ENCODE data around the gene RTN4RL2. TPM values are rescaled to one million over a fixed set of nuclear protein-coding genes. Genes with fewer than 3 reads are reported as not detected.
A peak's percentile ranks its signal among the peaks of the same experiment; 100 is the strongest.

Gene RTN4RL2
- total RNA-seq, 2 donors from 2014 or later = 0.97 to 1.5 TPM

DNA sequence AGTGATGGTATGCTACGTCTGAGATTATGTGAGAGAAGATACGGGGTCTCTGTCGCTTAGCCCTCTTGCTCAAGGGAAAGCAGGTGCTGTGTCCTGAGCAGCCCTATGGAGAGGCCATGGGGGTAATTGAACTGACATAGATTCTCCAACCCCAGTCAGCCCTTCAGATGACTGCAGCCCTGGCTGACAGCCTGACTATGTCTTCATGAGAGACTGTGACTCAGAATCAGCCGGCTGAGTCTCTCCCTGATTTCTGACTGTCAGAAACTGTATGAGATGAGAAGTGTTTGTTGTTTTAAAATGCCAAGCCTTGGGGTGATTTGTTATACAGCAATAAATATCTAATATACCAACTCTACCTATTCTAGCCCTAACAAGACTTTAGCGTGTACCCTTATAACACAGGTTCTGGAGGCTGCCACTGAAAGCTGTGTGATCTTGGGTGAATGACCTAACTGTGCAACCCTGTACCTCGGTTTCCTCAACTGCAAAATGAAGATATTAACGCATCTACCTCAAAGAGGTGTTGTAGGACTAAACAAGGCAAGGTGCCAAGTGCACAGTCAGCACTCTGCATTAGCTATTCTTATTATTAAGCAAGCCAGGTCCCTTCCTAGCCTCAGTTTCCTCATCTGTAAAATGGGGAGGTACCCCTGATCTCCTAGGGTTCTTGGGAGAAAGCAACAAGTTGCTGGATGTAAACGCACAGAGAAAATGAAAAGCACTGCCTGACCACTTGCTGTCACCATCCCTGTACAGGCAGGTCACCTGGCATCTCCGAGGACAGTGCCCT is 30.3 kb downstream of the RTN4RL2 start:
- H3K27ac Mint-ChIP-seq = no peak overlapping the region
- no peaks in the 10 kb centered on the region for H3K27me3 Mint-ChIP-seq (ENCODE audit: insufficient read depth)
- Histone ChIP-seq H3K4me3 (ENCODE audit: low read length) (no peak overlapping the region), H3K27ac (ENCODE audit: low read depth, low read length) (no peak overlapping the region), H3K9me3 (ENCODE audit: control insufficient read depth, low read length) (no peaks in the 10 kb centered on the region), H3K9ac (ENCODE audit: extremely low read depth, low read length, poor library complexity, severe bottlenecking) (no peak overlapping the region), H3K36me3 (ENCODE audit: control insufficient read depth, insufficient read depth, low read length) (no peaks in the 10 kb centered on the region), H3K27me3 (ENCODE audit: control insufficient read depth, insufficient read depth, low read length, poor library complexity, severe bottlenecking) (no peaks in the 10 kb centered on the region), H3K4me1 (ENCODE audit: control insufficient read depth, insufficient read depth, low read length) (no peaks in the 10 kb centered on the region)
- 94 to 98% methylated on average over 5 to 9 of the region's 9 CpGs for WGBS, 2 experiments (ENCODE audit: insufficient coverage in 1 of 2, insufficient read length in 1 of 2)
- H3K4me1 Mint-ChIP-seq = peaks cover 3% of the 10 kb centered on the region
- no peaks in the 10 kb centered on the region for H3K9me3 Mint-ChIP-seq
- TF ChIP-seq, protein P1, sequence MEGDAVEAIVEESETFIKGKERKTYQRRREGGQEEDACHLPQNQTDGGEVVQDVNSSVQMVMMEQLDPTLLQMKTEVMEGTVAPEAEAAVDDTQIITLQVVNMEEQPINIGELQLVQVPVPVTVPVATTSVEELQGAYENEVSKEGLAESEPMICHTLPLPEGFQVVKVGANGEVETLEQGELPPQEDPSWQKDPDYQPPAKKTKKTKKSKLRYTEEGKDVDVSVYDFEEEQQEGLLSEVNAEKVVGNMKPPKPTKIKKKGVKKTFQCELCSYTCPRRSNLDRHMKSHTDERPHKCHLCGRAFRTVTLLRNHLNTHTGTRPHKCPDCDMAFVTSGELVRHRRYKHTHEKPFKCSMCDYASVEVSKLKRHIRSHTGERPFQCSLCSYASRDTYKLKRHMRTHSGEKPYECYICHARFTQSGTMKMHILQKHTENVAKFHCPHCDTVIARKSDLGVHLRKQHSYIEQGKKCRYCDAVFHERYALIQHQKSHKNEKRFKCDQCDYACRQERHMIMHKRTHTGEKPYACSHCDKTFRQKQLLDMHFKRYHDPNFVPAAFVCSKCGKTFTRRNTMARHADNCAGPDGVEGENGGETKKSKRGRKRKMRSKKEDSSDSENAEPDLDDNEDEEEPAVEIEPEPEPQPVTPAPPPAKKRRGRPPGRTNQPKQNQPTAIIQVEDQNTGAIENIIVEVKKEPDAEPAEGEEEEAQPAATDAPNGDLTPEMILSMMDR (conservative IDR thresholded peaks at IDR 0.05) = no peak
- peaks cover 3% of the 10 kb centered on the region for H3K36me3 Mint-ChIP-seq (ENCODE audit: low read depth)
- no peak overlapping the region for H3K4me3 Mint-ChIP-seq
- no peak for DNase-seq

DNA sequence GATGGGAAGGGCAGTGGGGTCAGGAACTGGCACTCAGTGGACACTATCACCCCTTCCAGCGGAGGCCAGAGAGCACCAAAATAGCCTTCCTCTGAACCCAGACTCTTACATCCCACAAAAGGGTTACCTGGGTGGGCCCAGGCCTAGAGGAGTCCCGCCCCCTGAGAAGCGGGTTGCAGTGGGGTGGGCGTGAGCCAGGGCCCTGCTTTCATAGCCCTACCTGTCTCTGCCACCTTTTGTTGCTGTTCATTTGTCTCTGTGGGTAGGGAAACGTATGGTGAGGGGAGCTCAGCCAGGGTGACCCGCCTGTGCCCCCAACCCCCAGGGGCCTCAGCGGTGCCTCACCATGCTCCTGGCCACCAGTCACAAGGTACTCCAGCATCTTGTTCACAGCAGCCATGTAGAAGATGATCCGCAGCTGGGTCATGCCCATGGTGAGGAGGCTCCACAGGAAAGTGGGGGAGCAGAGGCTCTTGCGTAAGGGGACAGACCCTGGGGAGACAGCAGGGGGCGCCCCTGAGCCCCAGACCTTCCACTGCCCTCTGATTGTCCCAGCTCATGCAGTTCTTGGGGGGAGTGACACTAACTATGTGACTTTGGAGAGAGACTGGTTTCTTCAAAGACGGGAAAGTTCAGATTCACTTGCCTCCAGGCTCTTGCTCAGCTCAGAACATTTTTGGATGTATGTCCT is 31.2 kb downstream of the RTN4RL2 start:
- no peaks in the 10 kb centered on the region for H3K4me1 ChIP-seq (ENCODE audit: control insufficient read depth, insufficient read depth, low read length)
- H3K9me3 ChIP-seq (ENCODE audit: control insufficient read depth, low read length) = no peaks in the 10 kb centered on the region
- H3K27ac Mint-ChIP-seq = no peak overlapping the region
- no peaks in the 10 kb centered on the region for H3K9me3 Mint-ChIP-seq
- no peaks in the 10 kb centered on the region for H3K27me3 Mint-ChIP-seq (ENCODE audit: insufficient read depth)
- no peak overlapping the region for H3K4me3 ChIP-seq (ENCODE audit: low read length)
- H3K36me3 Mint-ChIP-seq (ENCODE audit: low read depth) = peaks cover 8% of the 10 kb centered on the region
- H3K9ac ChIP-seq (ENCODE audit: extremely low read depth, low read length, poor library complexity, severe bottlenecking) = no peak overlapping the region
- WGBS, 2 experiments (ENCODE audit: insufficient coverage in 1 of 2, insufficient read length in 1 of 2) = 74 to 84% methylated on average over 4 to 11 of the region's 11 CpGs
- TF ChIP-seq, protein P1 (conservative IDR thresholded peaks at IDR 0.05) = peak; percentile 90
- H3K4me3 Mint-ChIP-seq = no peak overlapping the region
- peak; percentile 91 for DNase-seq
- no peaks in the 10 kb centered on the region for H3K27me3 ChIP-seq (ENCODE audit: control insufficient read depth, insufficient read depth, low read length, poor library complexity, severe bottlenecking)
- H3K4me1 Mint-ChIP-seq = peaks cover 6% of the 10 kb centered on the region
- no peak overlapping the region for H3K27ac ChIP-seq (ENCODE audit: low read depth, low read length)
- no peaks in the 10 kb centered on the region for H3K36me3 ChIP-seq (ENCODE audit: control insufficient read depth, insufficient read depth, low read length)

DNA sequence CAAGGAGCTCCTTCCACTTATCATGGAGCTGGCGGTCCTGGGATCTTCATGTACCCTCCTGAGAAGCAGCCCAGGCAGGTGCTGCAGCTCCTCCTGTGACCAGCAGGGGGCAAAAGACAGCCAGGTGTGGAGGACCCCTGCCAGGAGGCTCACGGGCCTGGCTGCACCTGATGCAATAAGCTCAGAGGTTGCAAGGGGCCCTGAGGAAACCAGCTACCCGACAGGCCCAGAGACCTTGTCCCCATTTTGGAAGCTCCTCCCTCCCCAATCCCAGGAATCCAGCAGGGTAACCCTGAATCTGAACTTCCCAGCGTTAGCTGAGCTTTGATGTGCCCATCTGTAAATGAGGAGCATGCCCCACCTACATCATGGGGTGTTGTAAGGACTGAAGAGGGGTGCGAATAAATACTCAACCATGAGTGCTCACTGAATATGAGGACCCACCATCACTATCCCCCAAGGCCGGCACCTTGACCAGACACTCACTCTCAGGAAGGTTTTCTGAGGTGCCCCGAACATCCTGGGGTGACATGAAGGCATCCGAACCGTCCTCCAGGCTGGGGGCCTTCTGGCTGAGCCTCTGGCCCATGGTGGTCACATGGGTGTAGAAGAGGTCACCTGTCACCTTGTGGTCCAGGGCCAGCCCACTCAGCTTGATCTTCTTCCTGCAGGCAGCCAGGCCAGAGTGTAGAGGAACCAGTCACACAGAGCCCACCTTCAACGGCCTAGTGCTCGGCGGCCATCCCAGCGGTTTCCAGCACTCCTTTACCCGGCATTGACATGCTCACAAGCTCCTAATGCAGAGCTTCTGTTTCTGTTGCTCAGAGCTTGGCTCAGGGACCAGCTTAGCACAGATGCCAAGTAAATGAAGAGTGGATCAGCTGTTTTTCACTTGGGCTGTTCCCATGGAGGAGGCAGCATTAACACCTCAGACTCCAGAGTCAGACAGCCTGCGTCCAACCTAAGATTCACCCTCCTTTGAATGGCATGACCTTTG is 33.5 kb downstream of the RTN4RL2 start:
- no peak overlapping the region for H3K27ac ChIP-seq (ENCODE audit: low read depth, low read length)
- H3K36me3 Mint-ChIP-seq (ENCODE audit: low read depth) = peaks cover 8% of the 10 kb centered on the region
- no peaks in the 10 kb centered on the region for H3K9me3 Mint-ChIP-seq
- TF ChIP-seq, protein P1 (conservative IDR thresholded peaks at IDR 0.05) = peak; percentile 95
- H3K4me1 ChIP-seq (ENCODE audit: control insufficient read depth, insufficient read depth, low read length) = no peaks in the 10 kb centered on the region
- no peaks in the 10 kb centered on the region for H3K36me3 ChIP-seq (ENCODE audit: control insufficient read depth, insufficient read depth, low read length)
- peak overlapping the region; percentile 36 for H3K9ac ChIP-seq (ENCODE audit: extremely low read depth, low read length, poor library complexity, severe bottlenecking)
- 83 to 95% methylated on average over 6 to 15 of the region's 15 CpGs for WGBS, 2 experiments (ENCODE audit: insufficient coverage in 1 of 2, insufficient read length in 1 of 2)
- H3K27me3 ChIP-seq (ENCODE audit: control insufficient read depth, insufficient read depth, low read length, poor library complexity, severe bottlenecking) = no peaks in the 10 kb centered on the region
- no peak overlapping the region for H3K4me3 ChIP-seq (ENCODE audit: low read length)
- H3K9me3 ChIP-seq (ENCODE audit: control insufficient read depth, low read length) = no peaks in the 10 kb centered on the region
- H3K4me1 Mint-ChIP-seq = peaks cover 16% of the 10 kb centered on the region
- H3K27ac Mint-ChIP-seq = peak overlapping the region; percentile 98
- H3K27me3 Mint-ChIP-seq (ENCODE audit: insufficient read depth) = peaks cover 4% of the 10 kb centered on the region
- H3K4me3 Mint-ChIP-seq = no peak overlapping the region
- DNase-seq = peak; percentile 98

Data from endodermal cell (in vitro differentiated cells).